Amygdala (tissue), 56 donors: ENCODE data around the gene ZDHHC7.

Experiments
- DNase-seq, 56 donors: peaks; one replicate each; lab custom pipeline; 2025; lab: John Stamatoyannopoulos, UW

The ZDHHC7 gene

DNA sequence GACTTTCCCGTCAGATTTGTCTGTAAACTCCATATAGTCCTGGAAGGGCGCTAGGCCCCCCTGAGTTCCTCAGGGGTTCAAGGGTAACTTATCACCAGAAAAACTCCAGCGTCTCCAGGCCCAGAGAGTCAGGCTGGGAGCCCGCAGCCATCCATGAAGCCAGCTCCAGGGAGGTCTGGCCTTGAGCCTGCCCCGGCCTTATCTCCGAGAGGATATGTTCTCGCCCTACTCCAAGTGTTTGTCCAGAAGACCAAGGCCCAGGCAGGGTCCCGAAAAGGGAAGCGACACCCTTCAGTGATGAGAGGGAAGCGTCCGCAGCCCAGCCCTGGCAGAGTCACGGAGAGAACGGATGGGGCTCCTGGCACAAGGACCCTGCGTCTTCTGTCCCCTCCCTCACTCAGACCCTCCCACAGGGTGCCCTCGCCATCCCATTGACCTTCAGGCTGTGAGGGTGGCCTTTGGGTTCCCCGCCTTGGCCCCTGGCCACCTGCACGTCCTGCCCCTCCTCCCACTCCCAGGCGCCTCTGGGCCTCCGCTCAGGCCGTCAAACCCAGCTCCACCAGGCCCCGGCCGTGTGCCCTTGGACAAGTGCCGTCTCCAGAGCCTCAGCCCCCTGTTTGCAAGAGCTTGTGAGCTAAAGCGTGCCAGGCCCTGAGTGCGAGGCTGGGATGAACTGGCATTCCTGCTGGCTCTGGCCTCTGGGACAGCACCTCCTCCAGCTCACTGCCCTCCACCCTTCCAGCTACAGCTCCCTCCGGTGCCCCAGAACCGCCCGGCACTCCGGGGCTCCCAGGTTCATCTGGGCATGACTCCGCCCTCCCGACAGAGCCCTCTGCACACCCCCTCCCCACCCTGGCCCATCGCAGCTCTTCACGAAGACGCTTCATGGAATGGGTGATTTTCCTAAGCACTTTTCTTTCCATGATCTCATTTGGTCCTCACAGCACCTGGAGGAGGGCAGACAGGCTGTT is 83.4 kb downstream of the ZDHHC7 start:
- DNase-seq = no peak

DNA sequence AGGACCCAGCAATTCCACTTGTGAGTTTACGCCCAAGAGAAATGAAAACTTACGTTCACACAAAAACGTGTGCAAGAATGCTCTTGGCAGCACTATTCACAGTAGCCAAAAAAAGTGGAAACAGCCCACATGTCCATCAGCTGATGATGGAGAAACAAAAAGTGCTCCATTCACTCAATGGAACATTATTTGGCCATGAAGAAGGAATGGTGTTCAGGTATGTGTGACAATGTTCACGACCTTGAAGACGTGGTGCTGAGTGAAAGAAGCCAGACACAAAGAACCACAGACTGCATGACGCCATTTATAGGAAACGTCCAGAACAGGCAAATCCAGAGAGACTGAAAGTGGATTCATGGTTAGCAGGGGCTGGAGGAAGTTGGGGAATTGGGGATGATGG is 84.9 kb downstream of the ZDHHC7 start:
- no peak for DNase-seq

DNA sequence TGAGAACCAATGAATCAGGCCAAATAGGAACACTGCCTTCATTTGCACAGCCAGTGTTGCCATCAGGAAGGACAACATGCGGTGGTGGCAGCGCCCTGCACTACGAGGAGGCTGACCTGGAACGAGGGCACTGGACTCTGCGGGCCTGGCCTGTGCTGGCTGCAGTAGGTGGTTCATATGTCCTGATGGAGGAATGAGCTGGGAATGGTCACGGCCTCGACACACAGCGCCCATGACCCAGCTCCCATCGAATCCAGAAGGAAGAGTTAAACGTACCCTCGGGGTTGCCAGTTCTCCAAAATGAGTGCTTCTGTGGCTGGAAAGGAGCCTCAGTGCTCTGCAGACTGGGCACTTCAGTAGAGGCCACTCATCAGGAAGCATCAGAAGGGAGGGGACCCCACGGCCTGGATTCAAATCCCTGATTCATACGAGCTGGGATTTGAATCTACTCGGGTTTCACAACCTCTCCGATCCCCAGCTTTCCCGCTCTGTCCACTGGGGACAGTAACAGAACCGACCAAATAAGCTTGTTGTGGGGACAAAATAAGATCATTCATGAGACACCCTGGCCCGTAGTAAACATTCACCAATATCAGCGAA is 85.5 kb downstream of the ZDHHC7 start:
- no peak for DNase-seq

DNA sequence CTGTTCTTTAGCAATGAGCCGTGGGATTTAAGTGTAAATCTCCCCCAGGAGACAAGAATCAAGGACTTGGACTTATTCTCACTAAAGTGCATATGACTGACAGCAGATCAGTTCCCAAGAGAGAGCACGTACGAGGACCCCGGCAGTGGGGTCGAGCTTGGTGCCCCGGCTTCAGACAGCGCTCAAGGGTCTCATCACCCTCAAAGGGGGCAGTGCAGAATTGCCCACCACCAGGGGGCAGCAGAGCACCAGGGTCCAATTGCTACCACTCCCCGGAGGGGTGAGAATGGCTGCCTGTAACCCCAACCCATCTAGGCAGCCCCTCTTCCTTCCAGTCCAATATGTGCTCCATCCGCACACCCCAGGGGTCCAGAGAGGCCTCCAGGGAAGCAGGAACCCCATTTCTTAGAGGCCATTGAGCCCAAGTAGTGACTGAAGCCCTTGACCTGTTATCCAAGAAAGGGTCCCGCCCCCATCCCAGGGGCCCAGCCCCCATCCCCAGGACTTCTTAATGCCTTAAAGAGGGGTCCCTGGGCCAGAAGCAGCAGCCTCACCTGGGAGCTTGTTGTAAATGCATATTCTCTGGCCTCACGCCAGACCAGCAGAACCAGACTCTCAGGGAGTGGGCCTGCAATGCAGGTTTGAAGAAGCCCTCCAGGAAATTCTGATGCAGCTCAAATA is 86.1 kb downstream of the ZDHHC7 start:
- DNase-seq = peak in 22 of 56 donors; percentile 8 to 73 (median 24)

DNA sequence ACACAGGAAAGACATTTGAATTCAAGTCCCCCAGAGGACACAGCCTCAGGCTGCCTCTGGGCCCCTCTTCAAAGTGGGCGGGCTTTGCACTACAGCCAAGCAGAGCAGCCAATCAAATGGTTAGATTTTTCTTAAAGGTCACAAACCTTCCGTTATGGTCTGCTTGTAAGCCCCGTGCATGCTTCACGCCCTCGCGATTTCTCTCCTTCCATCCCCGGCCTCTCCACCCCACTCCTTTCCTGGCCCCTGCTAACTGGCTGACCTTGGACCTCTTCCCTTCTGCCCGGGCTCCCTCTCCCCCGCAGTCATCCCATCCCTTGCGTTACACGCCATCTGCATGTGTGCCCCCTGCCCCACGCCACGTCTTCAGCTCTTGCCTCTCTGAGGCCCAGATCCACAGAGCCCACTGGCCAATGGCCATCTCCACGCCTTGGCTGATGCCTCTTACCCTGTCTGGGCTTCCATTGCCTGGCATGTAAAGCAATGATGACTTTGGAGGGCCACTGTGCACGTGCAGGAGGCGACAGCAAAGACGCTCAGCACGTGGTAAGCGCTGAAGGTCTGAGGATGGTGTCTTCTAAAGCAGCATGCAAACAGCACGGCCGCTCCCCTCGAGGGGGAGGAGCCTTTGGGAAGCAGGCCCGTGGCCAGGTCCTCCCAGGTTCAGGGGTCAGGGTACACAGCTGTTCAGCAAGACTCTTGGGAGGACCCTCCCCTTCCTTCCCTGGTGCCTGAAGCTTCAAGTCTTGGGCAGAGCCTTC is 86.8 kb downstream of the ZDHHC7 start:
- DNase-seq = no peak
